ENCODE data around the gene CEP128.

Gene CEP128

DNA sequence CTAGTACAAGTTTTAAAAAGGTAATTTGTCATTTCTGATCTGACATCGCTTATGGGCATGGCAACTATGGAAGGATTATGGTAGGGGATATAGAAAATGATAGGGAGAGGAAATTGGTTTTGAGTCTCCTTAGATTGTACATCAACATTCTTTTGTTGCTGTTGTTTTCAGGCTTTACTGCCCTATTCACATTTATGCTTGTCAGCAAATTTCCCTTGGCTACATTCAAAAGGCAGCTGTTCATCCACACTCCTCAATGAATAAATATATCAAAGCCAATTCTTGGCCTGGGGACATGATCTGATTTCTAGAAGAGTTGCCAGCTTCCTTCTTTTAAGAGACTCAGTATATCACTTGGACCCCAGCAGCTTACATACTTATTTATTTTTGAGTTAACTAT, 283.4 kb downstream of the CEP128 start:
- DNase-seq, result no peak

DNA sequence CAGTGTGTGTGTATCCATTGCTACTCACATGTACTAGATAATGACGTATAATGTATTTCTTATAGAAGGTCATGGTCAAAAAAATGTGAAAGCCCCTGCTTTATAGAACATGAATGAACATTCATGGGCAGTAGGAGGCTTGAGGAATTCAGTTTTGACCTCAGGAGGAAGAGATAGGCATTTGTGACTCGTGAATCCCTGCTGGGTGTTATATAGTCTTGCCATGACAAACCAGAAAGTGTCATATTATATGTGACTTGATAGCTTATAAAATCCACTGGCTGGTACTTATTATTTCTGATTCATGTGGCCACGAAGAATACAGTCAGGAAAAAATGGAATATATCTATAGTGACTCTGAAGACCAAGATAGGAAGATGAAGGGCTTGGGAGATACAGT, 287.6 kb downstream of the CEP128 start:
- no peak for DNase-seq

DNA sequence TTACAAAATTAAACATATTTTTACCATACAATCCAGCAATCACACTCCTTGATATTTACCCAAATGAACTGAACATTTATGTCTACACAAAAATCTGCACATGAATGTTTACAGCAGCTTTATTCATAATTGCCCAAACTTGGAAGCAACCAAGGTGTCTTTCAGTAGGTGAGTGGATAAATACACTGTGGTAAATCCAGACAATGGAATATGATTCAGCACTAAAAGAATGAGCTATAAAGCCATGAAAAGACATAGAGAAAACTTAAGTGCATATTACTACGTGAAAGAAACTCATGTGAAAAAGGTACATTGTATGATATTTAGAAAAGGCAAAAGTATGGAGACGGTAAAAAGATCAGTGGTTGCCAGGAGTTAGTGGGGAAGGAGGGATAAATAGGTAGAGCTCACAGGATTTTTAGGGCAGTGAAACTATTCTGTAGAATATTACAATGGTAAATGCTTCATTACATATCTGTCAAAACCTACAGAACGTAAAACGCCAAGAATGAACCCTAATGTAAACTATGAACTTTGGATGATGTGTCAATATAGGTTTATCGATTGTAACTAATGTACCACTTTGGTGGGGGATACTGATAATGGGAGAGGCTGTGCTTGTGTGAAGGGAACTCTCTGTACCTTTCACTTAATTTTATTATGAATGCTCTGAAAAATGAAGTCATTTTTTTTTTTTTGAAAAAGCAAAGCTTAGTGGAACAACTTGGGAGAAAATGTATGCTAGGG, 295.7 kb downstream of the CEP128 start:
- no peak for DNase-seq

DNA sequence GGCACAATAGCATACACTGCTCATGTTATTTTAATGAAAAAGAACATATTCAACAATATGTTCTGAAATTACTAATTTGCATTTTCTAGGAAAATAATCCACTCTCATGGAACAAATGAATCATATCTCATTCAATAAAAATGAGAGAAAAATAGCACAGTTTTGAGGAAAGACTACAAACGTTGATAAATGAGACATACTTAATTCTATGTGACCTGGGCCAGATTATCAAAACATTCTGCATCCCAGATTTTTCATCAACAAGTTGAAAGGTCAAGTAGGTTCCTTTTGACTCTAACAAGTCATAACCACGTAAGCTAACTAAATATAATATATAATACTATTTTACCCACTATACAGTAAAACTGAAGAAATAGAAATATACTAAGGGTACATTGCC, 296.7 kb downstream of the CEP128 start:
- DNase-seq, result no peak

DNA sequence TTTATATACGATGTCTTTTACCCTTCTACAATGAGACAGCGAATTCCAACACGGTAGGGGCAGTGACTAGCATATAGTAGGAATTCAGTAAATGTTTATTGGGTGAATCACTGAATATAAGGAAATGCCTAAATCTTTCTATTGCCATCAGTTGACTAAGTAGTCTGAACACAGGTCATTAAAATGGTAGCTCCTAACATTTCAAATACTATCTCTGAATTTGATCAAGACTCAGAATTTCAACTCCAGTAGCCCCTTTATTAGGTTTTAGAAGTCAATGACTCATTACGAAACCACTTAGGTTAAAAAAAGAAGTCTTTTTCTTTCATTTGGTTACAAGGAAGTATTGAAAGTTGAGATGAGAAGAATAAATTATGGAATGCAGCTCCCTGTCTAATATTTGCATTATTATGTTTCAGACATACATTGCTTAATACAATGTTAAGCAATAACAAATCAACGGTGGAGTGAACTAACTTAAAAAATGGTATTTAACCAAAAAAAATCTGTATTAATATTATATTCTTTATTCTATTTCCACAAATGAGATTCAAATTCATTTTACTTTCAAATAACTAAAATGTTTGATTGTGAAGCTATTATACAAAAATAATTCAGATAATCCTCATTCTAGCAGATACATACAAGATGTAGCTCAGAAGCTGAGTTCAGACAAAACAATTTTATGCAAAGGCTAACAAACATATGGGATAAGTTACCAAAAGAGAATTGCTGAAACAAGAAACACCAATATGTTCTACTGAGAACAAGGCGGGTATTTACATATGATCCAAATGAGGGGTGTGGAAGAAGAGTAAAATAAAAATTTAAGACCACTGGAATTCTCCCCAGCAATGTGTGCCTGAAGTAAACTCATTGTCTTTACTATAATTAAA, 302.7 kb downstream of the CEP128 start:
- DNase-seq, result no peak

DNA sequence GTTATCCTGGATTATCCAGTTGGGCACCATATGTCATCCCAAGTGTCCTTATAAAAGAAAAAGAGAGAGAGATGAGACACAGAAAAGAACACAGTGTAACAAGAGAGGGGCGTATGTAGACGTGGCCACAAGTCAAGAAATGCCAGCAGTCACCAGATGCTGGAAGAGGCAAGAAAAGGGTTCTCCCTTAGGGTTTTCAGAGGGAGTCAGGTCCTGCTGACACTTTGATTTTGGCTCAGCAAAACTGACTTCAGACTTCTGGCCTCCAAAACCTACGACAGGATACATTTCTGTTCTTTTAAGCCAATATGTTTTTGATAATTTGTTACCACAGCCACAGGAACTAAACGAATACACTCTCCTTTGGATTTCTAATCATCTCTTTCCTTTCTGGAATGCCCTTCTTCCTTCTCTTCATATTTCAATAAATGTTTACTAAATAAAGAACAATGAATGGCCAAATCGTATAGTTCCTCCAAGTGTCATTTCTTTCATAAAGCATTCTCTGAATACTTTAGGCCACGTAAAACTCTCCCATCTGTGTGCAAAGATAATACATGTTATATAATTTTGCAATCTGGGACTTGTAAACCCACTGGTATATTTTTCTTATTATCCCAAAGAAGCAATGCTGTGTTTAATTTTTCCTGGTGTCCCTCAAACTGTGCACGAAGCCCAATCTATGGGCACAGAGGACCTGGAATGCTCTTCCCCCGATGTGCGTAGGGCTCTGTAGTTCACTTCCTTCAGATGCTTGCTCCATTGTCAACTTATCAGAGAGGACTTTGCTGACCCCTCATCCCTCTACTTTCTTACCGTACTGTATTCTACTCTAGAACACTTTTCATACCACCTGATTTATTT, 303.6 kb downstream of the CEP128 start:
- DNase-seq, result no peak

DNA sequence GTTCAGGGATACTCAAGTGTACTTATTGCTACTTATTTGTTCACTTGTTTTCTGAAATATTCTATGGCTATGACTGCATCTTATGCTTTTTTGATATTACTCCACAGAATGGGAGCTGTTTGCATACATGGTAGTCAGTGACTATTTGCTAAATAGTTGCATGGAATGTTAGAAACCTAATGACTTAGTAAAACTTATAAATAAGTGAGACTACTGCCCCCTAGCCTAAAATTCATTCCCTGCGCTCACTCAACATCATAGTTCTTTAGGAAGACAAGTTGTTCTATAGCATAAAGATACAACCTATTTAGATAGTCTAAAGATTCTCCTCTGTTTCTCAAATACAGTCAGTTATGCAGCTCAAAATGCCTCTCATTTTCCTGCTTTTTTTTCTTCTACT, 305.5 kb downstream of the CEP128 start:
- no peak for DNase-seq

DNA sequence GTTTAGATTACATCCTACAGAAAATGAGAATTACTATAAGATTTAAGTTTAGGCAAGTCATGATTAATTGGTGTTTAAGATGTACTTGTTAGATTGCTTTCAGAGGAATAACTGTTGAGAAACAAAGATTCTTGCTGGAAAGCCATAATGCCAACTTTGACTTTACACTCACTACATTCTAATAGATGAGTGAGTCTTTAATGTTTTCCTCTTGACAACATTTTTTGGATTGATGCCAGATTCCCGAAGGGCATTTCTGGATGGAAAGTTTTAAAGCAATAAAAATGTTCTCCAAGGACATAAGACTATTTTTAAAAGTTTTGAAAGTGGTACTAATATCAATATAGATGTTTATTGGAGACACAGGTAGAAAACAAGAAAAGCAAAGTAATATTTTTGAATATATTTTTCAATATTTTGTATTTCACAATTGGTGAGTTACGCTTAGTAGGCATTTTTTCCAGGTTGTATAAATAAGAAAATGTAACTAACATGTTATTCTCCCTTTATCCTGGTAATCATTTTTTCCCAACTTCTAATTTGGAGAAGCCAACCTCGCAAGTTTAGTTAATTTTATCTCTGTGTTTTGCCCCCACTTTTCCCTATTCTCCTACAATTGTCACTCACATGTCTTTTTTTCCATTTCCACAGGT, 307.3 kb downstream of the CEP128 start:
- DNase-seq, result no peak

DNA sequence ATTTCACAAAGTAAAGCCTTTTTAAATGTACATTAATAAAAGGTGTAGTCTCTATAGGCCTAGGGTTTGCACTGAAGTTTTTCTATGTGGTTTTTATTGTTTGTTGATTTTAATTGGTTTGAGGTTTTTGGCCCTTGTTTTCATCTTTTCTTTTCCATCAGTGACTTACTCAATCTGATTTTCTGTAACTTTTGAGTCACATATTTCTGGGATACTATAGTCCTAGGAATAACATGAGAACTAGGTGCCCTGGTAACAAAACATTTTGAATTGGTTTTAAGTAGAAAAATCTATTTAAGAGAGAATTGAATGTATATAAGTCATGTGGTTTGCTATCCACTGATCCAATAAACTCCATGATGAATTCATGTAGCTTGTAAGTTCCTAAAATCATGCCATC, 311.9 kb downstream of the CEP128 start:
- no peak for DNase-seq

DNA sequence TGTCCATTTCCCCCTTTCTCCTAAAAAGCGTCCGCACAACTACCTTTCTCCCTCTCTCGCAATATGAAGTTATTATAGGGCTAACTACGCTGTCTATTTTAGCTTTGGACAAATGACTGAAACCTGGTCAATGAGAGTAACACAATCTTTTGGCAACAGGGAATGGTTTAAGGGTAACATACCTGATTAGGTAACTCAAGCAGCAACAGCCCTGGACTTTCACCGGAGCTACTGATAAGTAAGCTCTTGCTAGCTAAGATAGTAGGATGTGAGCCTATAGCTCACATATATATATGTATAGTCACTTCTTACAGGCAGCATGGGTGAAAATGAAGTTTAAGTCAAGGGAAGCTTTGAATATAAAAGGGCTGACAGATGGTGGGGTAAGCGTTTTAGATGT, 313.0 kb downstream of the CEP128 start:
- no peak for DNase-seq

DNA sequence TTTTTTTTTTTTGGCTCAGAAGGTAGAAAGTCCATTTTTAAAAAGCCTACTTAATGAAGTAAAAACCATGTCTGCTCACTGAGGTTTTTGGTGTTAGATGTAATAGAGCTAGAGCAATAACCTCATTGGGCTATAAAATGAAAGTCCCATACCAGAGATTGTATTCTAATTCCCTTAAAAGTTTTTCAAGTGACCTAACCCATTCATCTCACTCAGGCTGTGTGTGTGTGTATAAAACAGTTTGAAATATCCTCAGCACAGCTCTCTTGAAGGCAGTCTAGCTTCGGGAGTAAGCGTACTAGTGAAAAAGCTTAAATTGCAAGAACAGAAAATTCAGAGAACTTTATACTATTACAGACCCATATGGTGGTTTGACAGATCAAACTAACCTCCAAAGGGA, 313.8 kb downstream of the CEP128 start:
- no peak for DNase-seq

DNA sequence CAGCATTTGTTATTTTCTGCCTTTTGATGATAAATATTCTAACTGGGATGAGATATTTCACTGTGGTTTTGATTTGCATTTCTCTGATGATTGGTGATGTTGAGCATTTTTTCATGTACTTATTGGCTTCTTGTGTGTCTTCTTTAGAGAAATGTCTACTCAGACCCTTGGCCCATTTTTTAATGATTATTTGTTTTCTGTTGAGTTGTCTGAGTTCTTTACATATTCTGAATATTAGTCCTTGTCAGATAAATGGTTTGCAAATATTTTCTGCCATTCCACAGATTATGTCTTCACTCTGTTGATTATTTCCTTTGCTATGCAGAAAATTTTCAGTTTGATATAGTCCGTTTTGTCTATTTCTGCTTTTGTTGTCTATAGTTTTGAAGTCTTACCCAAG, 317.0 kb downstream of the CEP128 start:
- no peak for DNase-seq

DNA sequence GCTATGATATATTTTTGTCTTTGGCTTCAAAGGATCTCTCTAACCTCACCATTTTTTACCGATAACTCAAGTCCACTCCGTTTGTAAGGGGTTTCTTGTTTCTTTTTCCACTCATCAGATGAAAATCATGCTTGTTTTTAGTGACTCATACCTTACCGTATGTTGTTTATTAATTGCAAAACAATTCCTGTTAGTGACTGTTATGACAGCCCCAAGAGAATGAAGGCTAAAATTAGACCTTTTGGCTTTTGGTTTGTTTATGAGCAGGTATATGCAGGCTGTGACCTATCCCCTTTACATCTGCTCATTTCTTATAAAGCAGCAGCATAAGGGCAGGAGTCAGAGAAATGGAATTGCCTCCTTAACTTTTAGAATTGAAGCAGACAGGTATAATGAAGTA, 319.8 kb downstream of the CEP128 start:
- DNase-seq, result no peak

DNA sequence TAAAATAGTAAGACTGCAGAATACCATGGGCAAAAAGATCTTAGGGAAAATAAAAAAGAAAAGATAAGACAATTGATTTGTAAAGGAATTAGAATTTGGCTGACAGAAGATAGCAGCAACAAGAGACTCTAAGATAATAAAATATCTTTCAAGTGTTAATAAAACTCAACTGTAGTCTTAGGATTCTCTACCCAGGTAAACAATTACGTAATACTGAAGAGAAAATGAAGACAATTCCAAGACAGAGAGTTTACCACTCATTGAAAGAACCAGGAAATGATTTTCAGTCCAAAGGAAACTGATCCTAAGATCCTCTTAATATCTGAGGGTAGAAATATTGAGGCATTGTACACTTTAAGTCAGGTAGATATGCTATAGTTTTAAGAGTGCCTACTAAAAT, 321.1 kb downstream of the CEP128 start:
- DNase-seq, result no peak

DNA sequence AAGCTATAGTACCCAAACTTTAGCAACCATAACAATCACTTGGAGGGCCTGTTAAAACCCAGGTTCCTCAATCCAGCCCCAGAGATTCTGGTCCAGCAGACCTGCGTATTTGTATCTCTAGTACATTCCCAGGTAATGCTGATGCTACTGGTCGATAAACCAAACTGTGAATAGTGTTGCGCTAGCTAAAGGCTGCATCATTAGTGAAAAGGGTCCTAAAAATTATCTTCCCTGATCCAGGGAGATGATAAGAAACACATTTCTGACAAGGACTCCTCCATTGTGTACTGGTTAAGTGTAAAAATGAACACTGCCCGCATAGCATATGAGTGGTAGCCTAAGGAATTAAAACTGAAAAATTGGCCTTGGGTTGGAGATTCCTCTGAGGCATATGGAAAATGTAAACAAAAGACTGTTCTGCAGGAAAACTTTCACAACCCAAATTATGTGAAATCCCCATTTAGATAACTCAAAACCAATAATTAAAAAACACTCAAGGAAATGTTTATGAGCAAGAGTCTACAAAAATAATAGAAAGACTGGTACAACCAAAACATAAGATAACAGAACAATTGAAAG, 322.7 kb downstream of the CEP128 start:
- DNase-seq, result no peak

DNA sequence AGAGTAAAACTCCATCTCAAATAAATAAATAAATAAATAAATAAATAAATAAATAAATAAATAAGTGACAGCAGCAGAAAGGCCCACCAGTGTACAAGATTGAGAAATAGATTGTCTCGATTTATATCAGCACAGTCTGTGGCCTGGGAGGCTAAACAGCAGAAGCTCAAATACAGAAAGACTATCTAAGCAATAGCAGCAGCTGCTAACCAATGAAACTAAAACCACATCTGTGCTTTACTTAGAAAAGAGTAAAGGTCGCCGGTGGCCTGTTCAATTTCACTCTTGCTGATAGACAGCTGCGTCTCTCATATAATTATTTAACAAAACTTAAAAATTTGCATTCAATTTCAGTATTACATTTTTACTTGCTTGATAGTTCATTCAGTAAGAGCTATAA, 325.7 kb downstream of the CEP128 start:
- DNase-seq, result no peak

DNA sequence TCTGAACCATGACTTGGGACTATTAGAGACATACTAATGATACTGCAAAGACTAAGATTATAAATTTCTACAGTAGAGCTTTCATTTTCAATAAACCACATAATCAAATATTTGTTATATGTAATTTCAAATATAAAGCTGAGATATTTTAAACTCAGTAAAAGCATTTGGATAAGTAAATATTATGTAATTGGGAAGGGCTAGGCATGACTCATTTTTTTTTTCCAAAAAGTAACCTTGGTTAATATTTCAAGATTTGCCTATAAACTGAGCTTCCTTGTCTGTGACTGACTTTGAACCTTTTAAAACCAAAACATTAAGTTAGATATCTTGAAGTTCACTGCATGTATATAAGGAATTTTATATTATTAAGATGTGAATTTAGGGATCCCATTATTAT, 332.5 kb downstream of the CEP128 start:
- no peak for DNase-seq

DNA sequence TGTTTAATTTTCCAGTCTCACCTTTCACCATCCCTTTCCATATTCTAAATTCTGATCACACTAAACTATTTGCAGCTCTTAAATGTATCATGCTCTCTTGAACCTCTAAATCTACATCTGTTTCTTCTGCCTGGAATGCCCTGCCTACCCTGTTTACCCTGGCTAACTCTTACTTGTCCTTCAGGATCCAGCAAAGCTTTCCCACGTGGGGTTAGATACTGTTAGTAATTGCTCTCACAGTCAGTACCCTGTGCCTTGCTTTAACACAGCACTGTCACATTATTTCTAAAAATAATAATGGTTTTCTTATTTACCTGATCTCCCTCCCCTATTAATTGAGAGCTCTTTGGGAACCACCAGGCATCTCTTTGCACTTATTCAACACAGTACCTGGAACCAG, 333.0 kb downstream of the CEP128 start:
- no peak for DNase-seq

DNA sequence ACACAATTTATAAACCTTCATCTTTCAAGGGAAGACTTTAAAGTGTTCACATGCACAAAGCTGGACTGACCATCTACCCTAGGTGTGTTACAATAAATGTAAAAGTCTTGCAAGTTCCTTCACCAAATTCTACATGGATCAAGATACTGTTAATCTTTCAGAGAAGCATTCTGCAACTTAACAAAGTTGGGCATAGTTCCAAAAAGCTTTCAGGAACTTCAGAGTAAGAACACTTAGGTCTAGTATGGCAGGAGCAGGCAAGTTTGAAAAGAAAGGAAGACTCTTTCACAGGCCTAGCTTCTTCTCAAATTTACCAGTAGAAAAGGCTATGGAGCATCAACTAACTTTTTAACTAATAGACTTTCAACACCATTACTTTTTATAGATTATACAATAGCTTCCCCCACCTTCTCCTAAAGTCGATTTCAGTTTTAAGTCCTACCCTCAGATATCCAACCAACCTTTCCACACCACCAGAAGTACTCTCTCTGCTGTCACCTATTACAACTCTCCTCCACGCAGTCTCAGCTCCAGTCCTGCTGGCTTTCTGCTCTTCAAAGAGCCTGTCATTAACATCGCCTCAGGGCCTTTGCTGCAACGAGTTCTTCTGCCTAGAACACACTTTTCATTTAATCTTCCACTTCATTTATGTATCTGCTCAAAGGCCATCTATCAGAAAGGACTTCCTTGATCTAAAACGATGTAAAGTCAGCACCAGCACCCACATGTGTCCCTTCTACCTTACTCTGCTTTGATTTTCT, 333.9 kb downstream of the CEP128 start:
- DNase-seq, result no peak

DNA sequence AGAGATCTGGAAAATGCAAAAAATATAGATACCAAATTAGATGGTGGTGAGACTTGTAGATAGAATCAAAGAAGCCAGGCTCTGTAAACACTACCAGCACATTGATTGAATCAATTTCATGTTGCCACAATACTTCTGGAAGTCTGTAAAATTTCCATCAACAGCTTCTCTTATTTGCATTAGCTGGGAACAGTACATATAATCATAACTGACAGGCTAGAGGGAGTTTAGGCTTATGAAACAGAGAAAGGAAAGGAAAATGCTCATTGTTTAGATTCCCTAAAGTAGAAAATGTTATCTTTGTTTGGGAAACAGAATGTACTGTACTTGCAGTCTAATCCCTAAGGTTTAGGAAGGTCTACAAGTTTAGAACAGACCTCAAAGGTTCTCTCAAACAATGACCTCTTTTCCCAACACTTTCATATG, 335.2 kb downstream of the CEP128 start:
- DNase-seq, result no peak

DNA sequence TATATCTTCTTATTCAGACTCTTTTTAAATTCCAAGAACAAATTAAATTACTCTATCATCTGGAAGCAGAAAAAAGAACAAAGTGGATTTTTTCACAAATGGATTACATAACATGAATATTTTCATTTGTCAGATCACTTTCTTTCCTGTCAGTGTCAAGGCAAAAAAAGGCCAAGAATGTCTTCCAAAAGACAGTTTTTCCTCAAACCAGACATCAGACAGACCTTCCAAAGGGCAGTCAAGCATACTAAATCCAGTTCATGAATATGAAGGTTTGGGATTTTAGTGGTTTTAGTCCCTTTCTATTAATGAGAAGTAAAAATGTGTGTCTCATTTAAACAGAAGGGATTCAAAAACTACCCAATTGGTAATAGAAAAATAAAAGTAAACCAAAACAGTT, 336.0 kb downstream of the CEP128 start:
- DNase-seq, result no peak

DNA sequence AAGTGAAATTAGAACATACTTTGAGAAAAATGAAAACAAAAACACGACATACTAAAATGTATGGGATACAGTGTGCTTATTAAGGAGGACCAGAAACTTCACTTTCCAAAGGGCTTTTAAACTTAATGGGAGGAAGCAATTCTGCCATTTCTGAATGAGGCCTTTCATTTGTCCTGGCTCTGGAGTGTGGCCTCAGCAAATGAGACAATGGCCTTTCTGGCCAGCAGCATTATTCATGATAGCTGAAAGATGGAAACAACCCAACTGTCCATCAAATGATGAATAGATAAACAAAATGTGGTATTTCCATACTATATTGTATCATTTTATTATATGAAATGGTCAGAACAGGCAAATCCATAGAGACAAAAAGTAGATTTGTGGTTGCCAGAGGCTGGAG, 338.6 kb downstream of the CEP128 start:
- no peak for DNase-seq

Data from NCI-H146 (cell line).